Suprapubic skin (tissue), 4 donors: ENCODE results near the gene TMTC1. TPM values are rescaled to one million over a fixed set of nuclear protein-coding genes. Genes with fewer than 3 reads are reported as not detected.

Experiments
- DNase-seq, 2 donors: peaks; one replicate each; pipeline ENCODE4 v3.0.0-alpha.2; 2019; ENCODE audit warnings: low spot score in 2 of 2
- H3K27ac ChIP-seq: fragments of 200-600 bp; sonication (generic); one replicate; pipeline ENCODE4 v1.5.1; 2019
- H3K27me3 ChIP-seq: fragments of 200-600 bp; sonication (generic); one replicate; pipeline ENCODE4 v1.5.1; 2019
- H3K36me3 ChIP-seq: fragments of 200-600 bp; sonication (generic); one replicate; pipeline ENCODE4 v1.5.1; 2019
- H3K4me1 ChIP-seq: fragments of 200-600 bp; sonication (generic); one replicate; pipeline ENCODE4 v1.5.1; 2019
- H3K4me3 ChIP-seq: fragments of 200-600 bp; sonication (generic); one replicate; pipeline ENCODE4 v1.5.1; 2019; ENCODE audit warnings: mild to moderate bottlenecking
- H3K9me3 ChIP-seq: fragments of 200-600 bp; sonication (generic); one replicate; pipeline ENCODE4 v1.5.1; 2019
- EP300 ChIP-seq: sonication (generic); formaldehyde crosslinking; IDR thresholded peaks from one replicate; pipeline ENCODE4 v1.6.1; 2017; ENCODE audit warnings: antibody characterized with exemption
- POLR2A ChIP-seq, 2 donors: fragments of 450-650 bp; IDR thresholded peaks; one replicate each; pipeline ENCODE4 v1.6.1; 2017; ENCODE audit warnings: antibody characterized with exemption in 2 of 2, mild to moderate bottlenecking in 2 of 2, moderate library complexity in 2 of 2
- POLR2AphosphoS5 ChIP-seq, 3 donors: sonication (generic); formaldehyde crosslinking; IDR thresholded peaks; one replicate each; pipeline ENCODE4 v1.6.1; 2017; ENCODE audit warnings: antibody characterized with exemption in 3 of 3
- WGBS: methylation state at CpG from one replicate; pipeline ENCODE4 v1.1.5; 2018; 5-methylcytosine and 5-hydroxymethylcytosine counted together
- total RNA-seq, 4 donors: library from RNA; depleted of rRNA; stranded (reverse); fragments of >200 nt; gene quantifications; one replicate each; pipeline ENCODE4 v1.1.0, GENCODE V29; 2016
- TF ChIP-seq, protein P1 (sequence below), 2 donors: fragments of 200-600 bp in 1 of 2; fragments of 450-650 bp in 1 of 2; sonication (generic) in 1 of 2; IDR thresholded peaks; one replicate each; pipeline ENCODE4 v1.5.1; 2016 to 2019; ENCODE audit warnings: antibody characterized with exemption in 2 of 2, mild to moderate bottlenecking in 1 of 2, moderate library complexity in 1 of 2

The TMTC1 gene
- total RNA-seq, 4 donors from 2014 or later, result 11.0 to 25.8 (median 19.5) TPM

GRCh38 chr12:29499235-29499634 is 284.5 kb downstream of the TMTC1 start:
- no peaks in the 10 kb centered on the region for H3K27me3 ChIP-seq
- TF ChIP-seq POLR2A (IDR thresholded peaks at IDR 0.05) (no peak), POLR2AphosphoS5 (IDR thresholded peaks at IDR 0.05) (no peak), EP300 (no peak)
- TF ChIP-seq, protein P1, sequence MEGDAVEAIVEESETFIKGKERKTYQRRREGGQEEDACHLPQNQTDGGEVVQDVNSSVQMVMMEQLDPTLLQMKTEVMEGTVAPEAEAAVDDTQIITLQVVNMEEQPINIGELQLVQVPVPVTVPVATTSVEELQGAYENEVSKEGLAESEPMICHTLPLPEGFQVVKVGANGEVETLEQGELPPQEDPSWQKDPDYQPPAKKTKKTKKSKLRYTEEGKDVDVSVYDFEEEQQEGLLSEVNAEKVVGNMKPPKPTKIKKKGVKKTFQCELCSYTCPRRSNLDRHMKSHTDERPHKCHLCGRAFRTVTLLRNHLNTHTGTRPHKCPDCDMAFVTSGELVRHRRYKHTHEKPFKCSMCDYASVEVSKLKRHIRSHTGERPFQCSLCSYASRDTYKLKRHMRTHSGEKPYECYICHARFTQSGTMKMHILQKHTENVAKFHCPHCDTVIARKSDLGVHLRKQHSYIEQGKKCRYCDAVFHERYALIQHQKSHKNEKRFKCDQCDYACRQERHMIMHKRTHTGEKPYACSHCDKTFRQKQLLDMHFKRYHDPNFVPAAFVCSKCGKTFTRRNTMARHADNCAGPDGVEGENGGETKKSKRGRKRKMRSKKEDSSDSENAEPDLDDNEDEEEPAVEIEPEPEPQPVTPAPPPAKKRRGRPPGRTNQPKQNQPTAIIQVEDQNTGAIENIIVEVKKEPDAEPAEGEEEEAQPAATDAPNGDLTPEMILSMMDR (IDR thresholded peaks at IDR 0.05), result no peak
- WGBS, result 90% methylated on average over 3 of the region's 3 CpGs
- H3K9me3 ChIP-seq, result no peaks in the 10 kb centered on the region
- no peak overlapping the region for H3K27ac ChIP-seq
- H3K4me3 ChIP-seq, result no peak overlapping the region
- H3K36me3 ChIP-seq, result no peaks in the 10 kb centered on the region
- H3K4me1 ChIP-seq, result no peaks in the 10 kb centered on the region
- DNase-seq, result no peak

GRCh38 chr12:29497588-29497987 is 286.2 kb downstream of the TMTC1 start, which contains the start of gene OVCH1:
Gene OVCH1, minus strand, starts transcription at chr12:29497686. Its CDS starts 0 bp downstream, at chr12:29497686.
- DNase-seq, result no peak
- H3K4me1 ChIP-seq, result no peaks in the 10 kb centered on the region
- H3K36me3 ChIP-seq, result no peaks in the 10 kb centered on the region
- no peak within 1 kb of the TSS for H3K4me3 ChIP-seq
- no peaks in the 10 kb centered on the region for H3K27me3 ChIP-seq
- no peaks in the 10 kb centered on the region for H3K9me3 ChIP-seq
- no peak for TF ChIP-seq EP300
- TF ChIP-seq POLR2AphosphoS5 (IDR thresholded peaks at IDR 0.05), result no peak
- TF ChIP-seq, protein P1 (IDR thresholded peaks at IDR 0.05), result no peak
- no peak for TF ChIP-seq POLR2A (IDR thresholded peaks at IDR 0.05)
- 90% methylated on average over 18 of the region's 18 CpGs for WGBS
- no peak within 1 kb of the TSS for H3K27ac ChIP-seq

GRCh38 chr12:29492891-29493290 is 290.9 kb downstream of the TMTC1 start:
- no peak for TF ChIP-seq EP300
- TF ChIP-seq POLR2A (IDR thresholded peaks at IDR 0.05), result no peak
- TF ChIP-seq POLR2AphosphoS5 (IDR thresholded peaks at IDR 0.05), result no peak
- TF ChIP-seq, protein P1 (IDR thresholded peaks at IDR 0.05), result no peak
- 83% methylated on average over 6 of the region's 6 CpGs for WGBS
- Histone ChIP-seq H3K4me3 (no peak overlapping the region), H3K27ac (no peak overlapping the region), H3K4me1 (no peaks in the 10 kb centered on the region), H3K27me3 (no peaks in the 10 kb centered on the region), H3K36me3 (no peaks in the 10 kb centered on the region), H3K9me3 (no peaks in the 10 kb centered on the region)
- DNase-seq, result no peak

DNA sequence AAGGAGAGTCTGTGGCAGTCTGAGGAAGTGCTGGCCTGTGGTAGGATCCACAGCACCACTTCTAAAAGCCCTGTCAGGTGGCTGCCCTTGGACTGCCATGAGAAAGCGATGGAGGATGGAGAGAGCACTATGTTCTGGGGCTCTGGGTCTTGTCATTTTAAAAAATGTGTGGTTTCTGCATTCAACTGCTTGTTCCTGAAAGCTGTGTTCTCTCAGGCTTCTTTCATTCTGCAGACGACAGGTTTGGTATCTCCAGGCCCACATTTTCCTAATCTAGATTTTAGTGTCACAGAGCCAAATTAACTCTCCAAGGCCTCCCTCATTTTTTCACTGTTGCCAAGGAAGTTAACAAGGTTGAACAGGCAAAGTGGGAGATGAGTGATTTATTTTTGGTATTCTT is 296.8 kb downstream of the TMTC1 start:
- Histone ChIP-seq H3K4me3 (no peak overlapping the region), H3K4me1 (no peaks in the 10 kb centered on the region), H3K9me3 (no peaks in the 10 kb centered on the region), H3K27ac (no peak overlapping the region), H3K36me3 (no peaks in the 10 kb centered on the region), H3K27me3 (no peaks in the 10 kb centered on the region)
- no peak for DNase-seq
- 53% methylated on average over 2 of the region's 2 CpGs for WGBS
- no peak for TF ChIP-seq POLR2A (IDR thresholded peaks at IDR 0.05)
- no peak for TF ChIP-seq EP300
- TF ChIP-seq, protein P1 (IDR thresholded peaks at IDR 0.05), result no peak

- TF ChIP-seq, protein P1 (IDR thresholded peaks at IDR 0.05), result no peak
- H3K4me1 ChIP-seq, result no peaks in the 10 kb centered on the region
- 77% methylated on average over 4 of the region's 4 CpGs for WGBS
- H3K4me3 ChIP-seq, result no peak overlapping the region
- H3K27me3 ChIP-seq, result no peaks in the 10 kb centered on the region
- no peak for DNase-seq
- H3K36me3 ChIP-seq, result no peaks in the 10 kb centered on the region
- no peaks in the 10 kb centered on the region for H3K9me3 ChIP-seq
- H3K27ac ChIP-seq, result no peak overlapping the region
Measured at GRCh38 chr12:29463198-29463597, 320.5 kb downstream of the TMTC1 start.
